A673 (cell line): Measurements from ENCODE around the gene GYS2.

Experiments
- CTCF ChIP-seq: fragments of 300-800, 200-600 bp; sonication (generic); conservative IDR thresholded peaks from 2 replicates; pipeline ENCODE4 v1.5.1; 2017; ENCODE audit warnings: low read depth, mild to moderate bottlenecking, antibody characterized with exemption, low read length, moderate library complexity, mixed read lengths
- EZH2 ChIP-seq: fragments of 200-600 bp; sonication (generic); IDR thresholded peaks from 2 replicates; pipeline ENCODE4 v1.6.1; 2017; ENCODE audit warnings: borderline replicate concordance, low read depth, mild to moderate bottlenecking, mixed read lengths, antibody characterized with exemption, low read length; ENCODE audit not compliant: poor library complexity, severe bottlenecking

GRCh38 chr12:21634245-21634644 is 29.6 kb upstream of the GYS2 start:
- TF ChIP-seq CTCF, result no peak
- TF ChIP-seq EZH2, result no peak
